SU-DHL-6 (cell line): ENCODE results near the gene AMFR.

Experiments used
- H2AFZ ChIP-seq: fragments of 200-600 bp; sonication (generic); 2 replicates; pipeline ENCODE4 v1.6.1; 2014; ENCODE audit warnings: low read depth, mild to moderate bottlenecking, moderate library complexity, mixed read lengths, antibody characterized with exemption, low read length; ENCODE audit not compliant: severe bottlenecking
- H3F3A ChIP-seq: fragments of 200-600 bp; shearing (Covaris generic); 2 replicates; pipeline ENCODE4 v1.6.0; 2016; ENCODE audit warnings: antibody characterized with exemption, mild to moderate bottlenecking; ENCODE audit not compliant: insufficient read depth
- H3K27ac ChIP-seq: fragments of 200-600 bp; sonication (generic); 2 replicates; pipeline ENCODE4 v1.5.1; 2016; ENCODE audit warnings: low read depth, mild to moderate bottlenecking, low read length, moderate library complexity, mixed read lengths
- H3K27me3 ChIP-seq: fragments of 200-600 bp; sonication (generic), shearing (Covaris generic); 2 replicates; pipeline ENCODE4 v1.6.0; 2014; ENCODE audit warnings: mild to moderate bottlenecking, low read length
- H3K36me3 ChIP-seq: fragments of 200-600 bp; sonication (generic); 2 replicates; pipeline ENCODE4 v1.6.1; 2014; ENCODE audit warnings: mild to moderate bottlenecking, low read length, mixed read lengths
- H3K4me2 ChIP-seq: fragments of 300-600, 200-600 bp; shearing (Covaris generic), sonication (generic); 2 replicates; pipeline ENCODE4 v1.6.0; 2014; ENCODE audit warnings: low read length, low read depth, mild to moderate bottlenecking; ENCODE audit not compliant: poor library complexity, severe bottlenecking
- H3K4me3 ChIP-seq: fragments of 200-600 bp; sonication (generic); 2 replicates; pipeline ENCODE4 v1.5.1; 2014; ENCODE audit warnings: antibody characterized with exemption, low read length, mild to moderate bottlenecking, mixed read lengths; ENCODE audit not compliant: insufficient read depth, poor library complexity, severe bottlenecking
- H3K79me2 ChIP-seq: fragments of 200-600 bp; sonication (generic); 2 replicates; pipeline ENCODE4 v1.6.1; 2014; ENCODE audit warnings: mild to moderate bottlenecking, low read length, moderate library complexity; ENCODE audit not compliant: insufficient read depth
- H3K9ac ChIP-seq: fragments of 200-600 bp; sonication (generic); 2 replicates; pipeline ENCODE4 v1.7.0; 2014; ENCODE audit warnings: mild to moderate bottlenecking, low read length
- H3K9me2 ChIP-seq: fragments of 200-600 bp; sonication (generic); replicated peaks from 2 replicates; pipeline ENCODE4 v1.6.1; 2014; ENCODE audit warnings: low read length; ENCODE audit not compliant: insufficient read depth
- H3K9me3 ChIP-seq: fragments of 200-600 bp; sonication (generic); 2 replicates; pipeline ENCODE4 v1.6.1; 2014; ENCODE audit warnings: low read length, mixed read lengths; ENCODE audit not compliant: insufficient read depth
- H4K20me1 ChIP-seq: fragments of 200-600 bp; sonication (generic); 2 replicates; pipeline ENCODE4 v1.6.1; 2014; ENCODE audit warnings: low read depth, mild to moderate bottlenecking, antibody characterized with exemption, low read length, moderate library complexity, mixed read lengths
- EZH2phosphoT487 ChIP-seq: fragments of 200-600 bp; sonication (generic), shearing (Covaris generic); conservative IDR thresholded peaks from 2 replicates; pipeline ENCODE4 v1.6.1; 2018; ENCODE audit warnings: mild to moderate bottlenecking, antibody characterized with exemption, low read length, moderate library complexity, mixed read lengths
- TF ChIP-seq, protein P1 (sequence below): fragments of 200-600 bp; sonication (generic); IDR thresholded peaks from one replicate; pipeline ENCODE4 v1.5.1; 2017; ENCODE audit warnings: antibody characterized with exemption, mild to moderate bottlenecking, low read length, moderate library complexity; ENCODE audit not compliant: insufficient read depth, poor library complexity, severe bottlenecking

Gene AMFR

DNA sequence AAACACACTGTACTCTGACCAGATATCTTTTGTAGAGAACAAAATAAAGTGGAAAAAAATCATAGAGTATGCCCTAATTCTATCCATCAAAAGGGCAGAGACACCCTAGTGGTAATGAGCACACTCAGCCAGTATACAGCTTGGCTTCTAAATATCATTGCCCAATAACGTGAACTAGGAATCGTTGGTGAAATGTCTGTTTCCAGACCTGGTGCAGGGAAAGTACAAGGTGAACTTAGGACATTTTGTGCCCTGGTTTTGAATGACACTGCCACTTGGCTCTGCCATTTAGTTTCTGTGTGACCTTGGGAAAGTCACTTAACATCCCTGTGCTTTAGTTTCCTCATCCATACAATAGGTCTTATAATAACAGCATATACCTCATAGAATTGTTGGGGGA is 13.7 kb downstream of the AMFR start:
- H3F3A ChIP-seq: peaks cover 11% of the 10 kb centered on the region; the same call in 1 of the 2 replicates
- no peaks in the 10 kb centered on the region for H4K20me1 ChIP-seq
- H3K9me2 ChIP-seq: no peaks in the 10 kb centered on the region
- peaks cover 33% of the 10 kb centered on the region for H3K79me2 ChIP-seq
- no peak overlapping the region for H3K4me2 ChIP-seq
- TF ChIP-seq, protein P1, sequence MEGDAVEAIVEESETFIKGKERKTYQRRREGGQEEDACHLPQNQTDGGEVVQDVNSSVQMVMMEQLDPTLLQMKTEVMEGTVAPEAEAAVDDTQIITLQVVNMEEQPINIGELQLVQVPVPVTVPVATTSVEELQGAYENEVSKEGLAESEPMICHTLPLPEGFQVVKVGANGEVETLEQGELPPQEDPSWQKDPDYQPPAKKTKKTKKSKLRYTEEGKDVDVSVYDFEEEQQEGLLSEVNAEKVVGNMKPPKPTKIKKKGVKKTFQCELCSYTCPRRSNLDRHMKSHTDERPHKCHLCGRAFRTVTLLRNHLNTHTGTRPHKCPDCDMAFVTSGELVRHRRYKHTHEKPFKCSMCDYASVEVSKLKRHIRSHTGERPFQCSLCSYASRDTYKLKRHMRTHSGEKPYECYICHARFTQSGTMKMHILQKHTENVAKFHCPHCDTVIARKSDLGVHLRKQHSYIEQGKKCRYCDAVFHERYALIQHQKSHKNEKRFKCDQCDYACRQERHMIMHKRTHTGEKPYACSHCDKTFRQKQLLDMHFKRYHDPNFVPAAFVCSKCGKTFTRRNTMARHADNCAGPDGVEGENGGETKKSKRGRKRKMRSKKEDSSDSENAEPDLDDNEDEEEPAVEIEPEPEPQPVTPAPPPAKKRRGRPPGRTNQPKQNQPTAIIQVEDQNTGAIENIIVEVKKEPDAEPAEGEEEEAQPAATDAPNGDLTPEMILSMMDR: no peak
- TF ChIP-seq EZH2phosphoT487: no peak
- H3K27me3 ChIP-seq: no peaks in the 10 kb centered on the region
- H3K9me3 ChIP-seq: no peaks in the 10 kb centered on the region
- H3K27ac ChIP-seq: no peak overlapping the region
- H2AFZ ChIP-seq: no peak overlapping the region
- no peak overlapping the region for H3K9ac ChIP-seq
- H3K36me3 ChIP-seq: peaks cover 18% of the 10 kb centered on the region; the same call in 1 of the 2 replicates
- H3K4me3 ChIP-seq: no peak overlapping the region

- H3K4me2 ChIP-seq: no peak overlapping the region
- H3K4me3 ChIP-seq: no peak overlapping the region
- H3F3A ChIP-seq: peaks cover 6% of the 10 kb centered on the region; the same call in 1 of the 2 replicates
- no peaks in the 10 kb centered on the region for H3K27me3 ChIP-seq
- no peak overlapping the region for H3K9ac ChIP-seq
- H3K9me3 ChIP-seq: no peaks in the 10 kb centered on the region
- peaks cover 18% of the 10 kb centered on the region; the same call in 1 of the 2 replicates for H3K36me3 ChIP-seq
- TF ChIP-seq, protein P1: no peak
- no peak for TF ChIP-seq EZH2phosphoT487
- H2AFZ ChIP-seq: no peak overlapping the region
- peaks cover 29% of the 10 kb centered on the region for H3K79me2 ChIP-seq
- no peaks in the 10 kb centered on the region for H3K9me2 ChIP-seq
- H3K27ac ChIP-seq: no peak overlapping the region
- H4K20me1 ChIP-seq: no peaks in the 10 kb centered on the region
Measured at GRCh38 chr16:56411123-56411522, 14.2 kb downstream of the AMFR start.

DNA sequence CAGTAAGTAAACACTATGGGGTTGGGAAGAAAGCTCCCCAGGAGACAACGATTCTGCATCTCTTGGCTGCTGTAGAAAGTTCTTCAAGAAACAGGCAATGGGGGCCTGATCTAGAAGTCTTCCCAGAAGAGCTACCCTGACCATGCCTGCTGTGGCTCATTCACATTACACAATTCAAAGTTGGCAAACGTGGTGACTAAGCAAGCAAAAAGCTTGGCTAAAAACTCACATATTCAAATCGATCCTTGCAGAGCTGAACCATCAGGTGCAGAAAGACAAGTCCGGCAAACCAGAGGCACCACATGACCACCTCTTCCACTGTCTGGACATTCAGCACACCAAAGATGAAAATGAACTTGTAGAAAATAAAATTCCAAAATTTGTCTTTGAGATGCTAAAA is 16.1 kb downstream of the AMFR start:
- Histone ChIP-seq H3K27ac (no peak overlapping the region), H3K27me3 (no peaks in the 10 kb centered on the region), H3F3A (no peaks in the 10 kb centered on the region), H3K4me3 (no peak overlapping the region), H3K4me2 (no peak overlapping the region), H3K9me2 (no peaks in the 10 kb centered on the region), H3K36me3 (peaks cover 22% of the 10 kb centered on the region; the same call in 1 of the 2 replicates), H3K9ac (no peak overlapping the region), H3K9me3 (no peaks in the 10 kb centered on the region), H3K79me2 (peaks cover 10% of the 10 kb centered on the region), H4K20me1 (no peaks in the 10 kb centered on the region), H2AFZ (no peak overlapping the region)
- TF ChIP-seq, protein P1: no peak
- TF ChIP-seq EZH2phosphoT487: no peak
